ENCODE data around the gene TAT. TPM values are rescaled to one million over a fixed set of nuclear protein-coding genes. Genes with fewer than 3 reads are reported as not detected.

The TAT gene
- total RNA-seq, result not detected in 2 replicates

GRCh38 chr16:71576971-71577370 is at the start of gene TAT:
TAT (minus strand) TSS chr16:71577092; CDS start chr16:71576415, 677 bp downstream.

GRCh38 chr16:71626018-71626857 is 49.3 kb upstream of the TAT start, which contains the start of gene MARVELD3:
MARVELD3 (plus strand) TSS chr16:71626184; CDS start chr16:71626230, 46 bp downstream.

GRCh38 chr16:71526111-71526631 is 50.7 kb downstream of the TAT start, which contains the start of gene CHST4:
CHST4 (plus strand) TSS chr16:71526426; CDS start chr16:71536678, 10,252 bp downstream.

Other genes with a start within 250 kb of the TAT start
- 0.20 TPM in 1 of 2 replicates, not detected in the other for gene CALB2, start 218.4 kb downstream of the TAT start, total RNA-seq
- gene TLE7, start 135.0 kb downstream of the TAT start, total RNA-seq, result not detected in 2 replicates
- 2.7 and 3.5 TPM in 2 replicates for gene ZNF23, start 114.8 kb downstream of the TAT start, total RNA-seq
- 0.80 and 1.1 TPM in 2 replicates for gene ZNF19, start 87.8 kb downstream of the TAT start, total RNA-seq
- gene CHST4, start 50.7 kb downstream of the TAT start, total RNA-seq, result not detected in 2 replicates
- gene MARVELD3, start 49.1 kb upstream of the TAT start, total RNA-seq, result not detected in 2 replicates
- 5.0 and 6.3 TPM in 2 replicates for gene PHLPP2, start 147.6 kb upstream of the TAT start, total RNA-seq
- gene AP1G1, start 231.7 kb upstream of the TAT start, total RNA-seq, result 42.1 and 44.6 TPM in 2 replicates